IPS-18a (cell line): ENCODE measurements around the gene TNP2.

Experiments used
- H3K27ac ChIP-seq: one replicate; pipeline ENCODE4 v1.5.1; 2013; ENCODE audit warnings: low read length
- H3K27me3 ChIP-seq: one replicate; pipeline ENCODE4 v1.6.1; 2013; ENCODE audit warnings: mild to moderate bottlenecking, low read length; ENCODE audit not compliant: control insufficient read depth, insufficient read depth
- H3K36me3 ChIP-seq: one replicate; pipeline ENCODE4 v1.6.1; 2013; ENCODE audit warnings: low read depth, low read length; ENCODE audit not compliant: control insufficient read depth
- H3K4me1 ChIP-seq: one replicate; pipeline ENCODE4 v1.6.1; 2013; ENCODE audit warnings: low read depth, low read length; ENCODE audit not compliant: control insufficient read depth
- H3K4me3 ChIP-seq: one replicate; pipeline ENCODE4 v1.5.1; 2013; ENCODE audit warnings: low read length
- H3K9ac ChIP-seq: one replicate; pipeline ENCODE4 v1.6.1; 2013; ENCODE audit warnings: mild to moderate bottlenecking, low read length, moderate library complexity
- H3K9me3 ChIP-seq: one replicate; pipeline ENCODE4 v1.6.1; 2013; ENCODE audit warnings: low read depth, low read length; ENCODE audit not compliant: control insufficient read depth

The TNP2 gene

GRCh38 chr16:11251525-11252481 is 17.3 kb downstream of the TNP2 start:
- Histone ChIP-seq H3K4me1 (peaks cover 10% of the 10 kb centered on the region), H3K27me3 (no peaks in the 10 kb centered on the region), H3K9me3 (no peaks in the 10 kb centered on the region), H3K9ac (no peak overlapping the region), H3K4me3 (no peak overlapping the region), H3K36me3 (peaks cover 9% of the 10 kb centered on the region), H3K27ac (no peak overlapping the region)

DNA sequence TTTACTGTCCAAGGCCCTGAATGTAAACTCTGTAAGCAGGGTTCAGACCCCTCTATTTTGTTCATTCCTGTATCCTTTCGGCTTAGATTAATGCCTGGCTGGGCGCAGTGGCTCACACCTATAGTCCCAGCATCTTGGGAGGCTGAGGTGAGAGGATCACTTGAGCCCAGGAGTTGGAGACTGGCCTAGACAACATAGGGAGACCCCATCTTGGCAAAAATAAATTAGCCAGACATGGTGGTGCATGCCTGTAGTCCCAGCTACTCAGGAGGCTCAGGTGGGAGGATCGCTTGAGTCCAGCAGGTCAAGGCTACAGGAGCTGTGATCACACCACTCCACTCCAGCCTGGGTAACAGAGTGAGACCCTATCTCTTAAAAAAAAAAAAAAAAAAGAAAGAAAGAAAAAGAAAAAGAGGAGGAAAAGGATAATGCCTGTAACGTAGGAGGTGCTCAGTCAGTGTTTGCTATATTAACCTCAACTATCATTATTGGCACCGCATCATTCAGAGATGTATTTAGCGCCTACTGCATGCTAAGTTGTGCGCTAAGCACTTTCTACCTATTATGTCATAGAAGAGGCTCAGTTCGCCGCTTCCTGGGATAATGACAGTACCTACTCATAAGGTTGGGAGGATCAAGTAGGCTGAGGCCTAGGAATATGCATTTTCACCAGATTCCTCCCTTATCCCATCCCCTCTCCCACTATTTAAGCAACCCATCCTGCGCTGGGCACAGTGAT is 18.2 kb downstream of the TNP2 start:
- H3K4me1 ChIP-seq, result peaks cover 10% of the 10 kb centered on the region
- no peaks in the 10 kb centered on the region for H3K9me3 ChIP-seq
- H3K4me3 ChIP-seq, result no peak overlapping the region
- H3K36me3 ChIP-seq, result peaks cover 9% of the 10 kb centered on the region
- no peaks in the 10 kb centered on the region for H3K27me3 ChIP-seq
- no peak overlapping the region for H3K9ac ChIP-seq
- no peak overlapping the region for H3K27ac ChIP-seq

DNA sequence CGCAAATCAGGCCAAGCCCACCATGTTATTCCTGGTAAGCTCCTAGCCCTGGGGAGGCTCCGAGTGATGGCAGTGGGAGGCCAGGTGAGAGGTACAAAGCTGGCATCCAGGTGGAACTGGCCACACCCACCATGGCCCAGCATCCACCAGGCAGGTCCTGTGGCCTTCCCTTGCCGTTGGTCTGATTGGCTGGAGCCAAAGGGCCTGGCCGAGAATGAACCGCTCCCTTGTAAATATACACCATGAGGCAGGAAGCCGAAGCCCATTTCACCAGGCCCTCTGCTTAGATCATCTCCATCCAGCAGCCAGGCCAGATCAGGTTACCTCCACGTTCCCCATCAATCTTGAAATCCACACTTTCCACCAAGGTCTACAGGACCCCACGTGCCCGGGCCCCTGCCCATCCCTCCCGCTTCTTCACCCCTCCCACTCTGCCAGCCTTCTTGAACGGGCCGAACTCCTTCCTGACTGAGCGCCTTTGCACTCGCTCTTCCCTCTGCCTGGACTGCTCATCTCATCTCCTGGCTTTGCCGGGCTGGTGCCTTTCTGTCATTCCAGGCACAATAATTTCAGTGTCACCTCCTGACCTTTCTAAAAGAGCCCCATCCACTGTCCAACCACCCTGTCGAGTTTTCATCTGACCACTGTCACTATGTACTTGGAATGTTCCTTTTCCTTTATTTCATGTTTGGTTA is 18.9 kb downstream of the TNP2 start:
- H3K9me3 ChIP-seq, result no peaks in the 10 kb centered on the region
- no peak overlapping the region for H3K27ac ChIP-seq
- H3K27me3 ChIP-seq, result no peaks in the 10 kb centered on the region
- H3K36me3 ChIP-seq, result peaks cover 9% of the 10 kb centered on the region
- H3K4me3 ChIP-seq, result no peak overlapping the region
- peaks cover 10% of the 10 kb centered on the region for H3K4me1 ChIP-seq
- no peak overlapping the region for H3K9ac ChIP-seq

GRCh38 chr16:11249233-11250061 is 19.7 kb downstream of the TNP2 start:
- Histone ChIP-seq H3K4me3 (no peak overlapping the region), H3K27me3 (no peaks in the 10 kb centered on the region), H3K9me3 (no peaks in the 10 kb centered on the region), H3K27ac (no peak overlapping the region), H3K4me1 (peaks cover 10% of the 10 kb centered on the region), H3K36me3 (peaks cover 9% of the 10 kb centered on the region), H3K9ac (no peak overlapping the region)

- Histone ChIP-seq H3K27me3 (no peaks in the 10 kb centered on the region), H3K9me3 (no peaks in the 10 kb centered on the region), H3K36me3 (peaks cover 7% of the 10 kb centered on the region), H3K4me1 (no peaks in the 10 kb centered on the region), H3K4me3 (no peak overlapping the region), H3K9ac (no peak overlapping the region), H3K27ac (no peak overlapping the region)
These were observed 21.0 kb downstream of the TNP2 start for GRCh38 chr16:11248133-11248532.

DNA sequence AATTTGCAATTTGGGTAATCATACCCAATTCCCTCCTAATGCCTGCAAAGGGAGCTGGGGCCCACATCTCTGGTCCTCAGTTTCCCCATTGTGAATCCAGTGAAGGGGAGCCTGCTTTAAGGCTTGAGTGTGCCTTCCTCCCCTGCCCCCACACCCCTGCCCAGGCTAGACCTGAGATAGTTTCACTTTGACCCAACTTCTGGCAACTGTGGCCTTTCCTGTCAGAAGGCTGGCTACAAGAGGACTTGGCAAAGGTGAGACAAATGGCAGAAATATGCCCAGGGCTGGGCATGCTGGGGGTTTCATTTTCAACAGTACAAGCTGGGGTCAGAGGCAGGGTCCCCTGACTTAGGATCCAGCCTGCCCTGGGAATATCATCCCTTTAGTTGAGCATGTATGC is 23.1 kb downstream of the TNP2 start:
- Histone ChIP-seq H3K4me3 (no peak overlapping the region), H3K9ac (no peak overlapping the region), H3K4me1 (no peaks in the 10 kb centered on the region), H3K9me3 (no peaks in the 10 kb centered on the region), H3K27ac (no peak overlapping the region), H3K27me3 (no peaks in the 10 kb centered on the region), H3K36me3 (no peaks in the 10 kb centered on the region)

DNA sequence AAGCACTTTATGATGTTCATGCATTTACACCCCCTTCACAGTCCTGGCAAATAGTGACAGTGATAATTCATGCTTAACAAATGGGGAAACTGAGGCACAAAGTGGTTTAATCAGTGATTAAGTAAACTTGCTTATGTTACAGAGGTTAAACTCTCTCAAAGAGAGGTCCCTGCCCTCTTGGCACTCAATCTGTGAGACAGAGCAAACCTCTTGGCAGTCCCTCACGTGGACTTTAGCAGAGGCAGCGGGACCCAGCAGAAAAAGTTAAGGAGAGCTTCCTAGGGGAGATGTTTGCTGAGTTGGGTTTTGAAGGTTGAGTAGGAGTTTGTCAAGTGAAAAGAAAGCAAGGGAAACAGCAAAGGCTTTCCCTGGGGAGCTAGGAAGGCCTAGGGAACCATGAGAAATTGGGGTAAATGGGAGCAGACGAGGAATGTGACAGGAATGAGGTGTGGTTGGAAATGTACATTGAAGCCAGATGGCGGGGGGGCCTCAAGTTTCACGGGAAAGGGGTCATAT is 23.8 kb downstream of the TNP2 start:
- H3K27ac ChIP-seq, result no peak overlapping the region
- H3K9me3 ChIP-seq, result no peaks in the 10 kb centered on the region
- H3K27me3 ChIP-seq, result no peaks in the 10 kb centered on the region
- no peaks in the 10 kb centered on the region for H3K36me3 ChIP-seq
- no peak overlapping the region for H3K4me3 ChIP-seq
- H3K9ac ChIP-seq, result no peak overlapping the region
- no peaks in the 10 kb centered on the region for H3K4me1 ChIP-seq

DNA sequence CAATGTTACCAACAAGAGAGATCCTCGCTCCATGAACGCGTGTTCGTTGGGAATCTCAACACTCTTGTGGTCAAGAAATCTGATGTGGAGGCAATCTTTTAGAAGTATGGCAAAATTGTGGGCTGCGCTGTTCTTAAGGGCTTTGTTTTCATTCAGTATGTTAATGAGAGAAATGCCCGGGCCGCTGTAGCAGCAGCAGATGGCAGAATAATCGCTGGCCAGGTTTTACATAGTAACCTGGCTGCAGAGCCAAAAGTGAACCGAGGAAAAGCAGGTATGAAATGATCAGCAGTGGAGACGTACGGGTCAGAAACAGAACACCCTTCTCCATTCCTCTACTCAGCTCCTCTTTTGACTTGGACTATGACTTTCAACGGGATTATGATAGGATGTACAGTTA is 26.5 kb downstream of the TNP2 start:
- H3K9me3 ChIP-seq, result no peaks in the 10 kb centered on the region
- no peaks in the 10 kb centered on the region for H3K36me3 ChIP-seq
- no peak overlapping the region for H3K27ac ChIP-seq
- H3K9ac ChIP-seq, result no peak overlapping the region
- no peaks in the 10 kb centered on the region for H3K4me1 ChIP-seq
- H3K4me3 ChIP-seq, result no peak overlapping the region
- H3K27me3 ChIP-seq, result no peaks in the 10 kb centered on the region

- Histone ChIP-seq H3K27ac (no peak overlapping the region), H3K4me3 (no peak overlapping the region), H3K9me3 (no peaks in the 10 kb centered on the region), H3K4me1 (no peaks in the 10 kb centered on the region), H3K9ac (no peak overlapping the region), H3K36me3 (no peaks in the 10 kb centered on the region), H3K27me3 (no peaks in the 10 kb centered on the region)
These were observed 27.5 kb downstream of the TNP2 start for GRCh38 chr16:11241480-11242204.

- Histone ChIP-seq H3K4me3 (no peak overlapping the region), H3K9me3 (no peaks in the 10 kb centered on the region), H3K36me3 (no peaks in the 10 kb centered on the region), H3K27ac (no peak overlapping the region), H3K27me3 (no peaks in the 10 kb centered on the region), H3K9ac (no peak overlapping the region), H3K4me1 (no peaks in the 10 kb centered on the region)
These were observed 28.3 kb downstream of the TNP2 start for GRCh38 chr16:11240636-11241473.
